Right ventricle myocardium superior (tissue), 1 donor: Measurements from ENCODE around the gene BMF. TPM values are rescaled to one million over a fixed set of nuclear protein-coding genes. Genes with fewer than 3 reads are reported as not detected.

ENCODE experiments used
- ATAC-seq: fragments of 200-7000 bp; cut with Tn5 transposase; one replicate; pipeline ENCODE4 v1.9.1; 2020; ENCODE audit warnings: mild to moderate bottlenecking; ENCODE audit not compliant: poor library complexity
- DNase-seq: peaks from one replicate; pipeline ENCODE4 v3.0.0-alpha.2; 2020
- intact Hi-C: fragments of 100-400 bp; cut with DNase I; formaldehyde crosslinking; loops from one replicate; pipeline ENCODE4 v1.11.2; 2022
- total RNA-seq: library from RNA; stranded (reverse); fragmentation: NEBNext Ultra II Directional; extraction: Animal tissue kit (Norgen Biotek cat#: 25700); gene quantifications from one replicate; pipeline ENCODE4 v1.2.1, GENCODE V29; 2021
- donor health status: DM: no; HTN: yes; CAD: no; lungs with severe emphysema.

The BMF gene
- total RNA-seq, 1 donor from 2014 or later: 3.4 TPM

GRCh38 chr15:40045572-40046217, 63.0 kb downstream of the BMF start:
- ATAC-seq: peak; percentile 3
- intact Hi-C loops: loop anchor here (5.0 kb wide), 2 partner anchors 62 to 227 kb away; partner anchors contain the start of gene BMF
- DNase-seq: no peak

GRCh38 chr15:40044717-40045571, 63.7 kb downstream of the BMF start:
- intact Hi-C loops: loop anchor here (5.0 kb wide), 2 partner anchors 62 to 227 kb away; partner anchors contain the start of gene BMF
- peak; percentile 93 for ATAC-seq
- peak; percentile 94 for DNase-seq

GRCh38 chr15:40043927-40044716, 64.6 kb downstream of the BMF start:
- DNase-seq: no peak
- peak; percentile 1 for ATAC-seq
- intact Hi-C loops: no loop called here

GRCh38 chr15:40042791-40043320, 65.8 kb downstream of the BMF start:
- intact Hi-C loops: no loop called here
- ATAC-seq: no peak
- DNase-seq: no peak

GRCh38 chr15:40040770-40041169, 67.9 kb downstream of the BMF start:
- ATAC-seq (no peak), DNase-seq (no peak)
- intact Hi-C loops: no loop called here

GRCh38 chr15:40040293-40040635, 68.4 kb downstream of the BMF start:
- ATAC-seq (no peak), DNase-seq (no peak)
- intact Hi-C loops: no loop called here

- peak; percentile 98 for ATAC-seq
- DNase-seq: peak; percentile 98
- intact Hi-C loops: no loop called here
Observed at GRCh38 chr15:40038638-40039543, 69.8 kb downstream of the BMF start, which contains the start of gene SRP14. Gene SRP14, minus strand, starts transcription at chr15:40039181. Its CDS starts 65 bp downstream, at chr15:40039116.

GRCh38 chr15:40038275-40038637, 70.4 kb downstream of the BMF start:
- DNase-seq: no peak
- intact Hi-C loops: no loop called here
- ATAC-seq: peak; percentile 0

Other genes starting within 250 kb of the BMF start
- gene GPR176, start 188.6 kb downstream of the BMF start, total RNA-seq: 1.4 TPM
- 21.2 TPM for gene EIF2AK4, start 174.8 kb downstream of the BMF start, total RNA-seq
- gene SRP14, start 69.7 kb downstream of the BMF start, total RNA-seq: 196 TPM
- gene BUB1B, start 52.2 kb upstream of the BMF start, total RNA-seq: 1.3 TPM
- 9.7 TPM for gene PAK6, start 130.2 kb upstream of the BMF start, total RNA-seq
- gene ANKRD63, start 174.2 kb upstream of the BMF start, total RNA-seq: 0.65 TPM
- 7.7 TPM for gene PLCB2, start 199.1 kb upstream of the BMF start, total RNA-seq
- gene INAFM2, start 214.8 kb upstream of the BMF start, total RNA-seq: 56.2 TPM
- gene CCDC9B, start 232.1 kb upstream of the BMF start, total RNA-seq: 155 TPM
- not detected for gene PHGR1, start 242.2 kb upstream of the BMF start, total RNA-seq
- 5.9 TPM for gene DISP2, start 249.3 kb upstream of the BMF start, total RNA-seq